Keratinocyte (primary cell): ENCODE measurements around the gene CHFR.
A peak's percentile ranks its signal among the peaks of the same experiment; 100 is the strongest.

Experiments used
- CTCF ChIP-seq, 3 experiments: IDR thresholded peaks in 1 of 3; conservative IDR thresholded peaks in 1 of 3; optimal IDR thresholded peaks in 1 of 3; 2 replicates in 2 of 3; 3 replicates in 1 of 3; pipeline versions ENCODE3 to v1.5.1; 2011; ENCODE audit warnings: low read length in 3 of 3, mild to moderate bottlenecking in 3 of 3, moderate library complexity in 2 of 3, control low read depth in 1 of 3, inconsistent platforms in 1 of 3; ENCODE audit not compliant: insufficient read depth in 2 of 3; ENCODE audit errors: extremely low read depth in 1 of 3
- EZH2 ChIP-seq: IDR thresholded peaks from one replicate; pipeline ENCODE4 v1.6.1; 2012; ENCODE audit warnings: inconsistent platforms, mild to moderate bottlenecking, low read length, moderate library complexity

GRCh38 chr12:132827763-132828703, 59.4 kb downstream of the CHFR start:
- TF ChIP-seq CTCF (optimal IDR thresholded peaks at IDR 0.05 in 1 of 3, IDR thresholded peaks at IDR 0.05 in 1 of 3, conservative IDR thresholded peaks at IDR 0.05 in 1 of 3; ENCODE audit: extremely low read depth in 1 of 3, insufficient read depth in 2 of 3, low read length in 3 of 3) = peak in 1 of 3 experiments; percentile 5
- no peak for TF ChIP-seq EZH2
